HTERT RPE-1 (cell line): ENCODE results near the gene F5.

Source experiments
- in situ Hi-C: fragments of 300-500 bp; cut with MboI; formaldehyde crosslinking; loops from 4 replicates; pipeline ENCODE4 v1.14.3; 2020; ENCODE audit warnings: low sequenced_read_pairs

Gene F5

DNA sequence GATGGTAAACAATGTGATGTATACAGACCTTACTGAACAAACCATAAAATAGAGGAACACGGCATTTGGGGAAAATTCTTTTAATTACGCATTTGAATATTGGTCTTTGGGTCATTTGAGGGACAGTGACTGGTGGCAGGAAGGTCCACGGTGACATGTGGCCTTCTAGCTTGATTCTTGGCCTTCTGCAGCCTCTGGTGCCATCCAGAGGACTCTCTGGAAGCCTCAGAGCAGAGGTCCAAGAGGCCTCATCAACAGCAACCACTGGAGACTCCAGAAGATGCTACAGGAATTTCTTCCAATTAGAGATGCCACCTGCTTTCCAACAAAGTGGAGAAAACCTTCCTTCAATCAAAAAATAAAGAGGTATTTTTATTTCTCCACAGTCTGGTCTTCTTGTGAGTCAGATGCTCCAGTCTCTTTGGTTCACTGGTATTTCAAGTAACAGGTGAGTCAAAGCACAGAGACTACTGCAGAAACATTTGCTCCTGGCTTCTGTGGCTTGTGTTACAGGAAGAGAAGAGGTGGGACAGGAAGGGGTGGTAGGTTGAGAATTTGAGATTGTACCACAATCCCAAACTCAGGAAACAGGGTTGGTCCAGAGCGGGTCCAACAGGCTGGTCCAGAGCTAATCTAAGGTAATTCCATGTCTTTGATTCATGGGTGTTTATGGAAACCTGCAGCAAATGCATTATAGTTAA lies 2.7 kb upstream of the F5 start:
- in situ Hi-C loops, result no loop called here

DNA sequence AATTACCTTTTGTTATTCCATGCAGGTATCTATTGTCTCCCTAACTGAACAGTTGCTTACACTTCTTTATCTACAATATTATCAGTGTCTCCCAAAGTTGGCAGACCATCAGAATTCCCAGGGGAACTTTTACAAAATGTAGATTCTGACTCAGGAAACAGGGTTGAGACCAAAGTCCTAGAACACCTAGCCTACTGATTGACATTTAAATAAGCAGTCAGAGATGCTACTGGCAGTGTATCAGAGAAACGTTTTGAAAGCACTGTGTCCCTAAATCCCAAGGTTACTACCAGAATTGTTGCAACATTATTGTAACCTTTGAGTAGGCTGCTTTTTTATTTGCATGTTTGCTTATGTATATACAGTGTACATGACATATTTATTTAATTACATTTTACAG lies 1.8 kb upstream of the F5 start:
- in situ Hi-C loops, result no loop called here

DNA sequence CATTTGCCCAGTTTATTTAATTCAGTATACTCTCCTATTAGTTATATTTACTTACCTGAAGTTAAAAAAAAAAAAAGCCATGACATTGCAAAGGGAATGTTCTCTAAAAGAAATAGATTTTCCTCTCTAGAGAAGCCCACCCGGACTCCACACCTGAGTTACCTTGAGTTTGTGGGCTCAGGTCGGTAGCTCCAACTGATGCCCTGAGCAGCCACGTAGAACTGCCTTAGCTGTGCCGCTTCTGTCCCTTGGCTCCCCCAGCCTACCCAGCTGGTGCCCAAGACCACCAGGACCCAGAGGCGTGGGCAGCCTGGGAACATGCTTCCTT lies 250 bp downstream of the F5 start:
- in situ Hi-C loops, result no loop called here

DNA sequence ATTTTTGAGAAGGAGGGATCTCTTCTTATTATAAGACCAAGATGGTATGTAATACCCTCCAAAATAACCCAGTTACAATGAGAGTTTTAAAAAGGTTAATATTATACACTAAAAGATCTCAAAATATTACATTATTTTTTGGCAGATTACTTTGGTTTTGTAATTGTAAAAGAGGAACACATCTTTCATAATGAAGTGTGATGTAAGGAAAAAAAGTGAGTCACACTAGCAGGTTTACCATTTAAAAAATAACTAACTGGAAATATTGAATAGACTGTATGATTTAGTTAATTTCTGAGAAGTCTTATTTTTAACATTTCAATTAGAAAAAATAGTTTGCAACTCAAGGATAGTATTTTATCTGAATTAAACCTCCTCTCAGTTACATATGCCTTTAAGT lies 1.1 kb downstream of the F5 start:
- in situ Hi-C loops, result no loop called here

DNA sequence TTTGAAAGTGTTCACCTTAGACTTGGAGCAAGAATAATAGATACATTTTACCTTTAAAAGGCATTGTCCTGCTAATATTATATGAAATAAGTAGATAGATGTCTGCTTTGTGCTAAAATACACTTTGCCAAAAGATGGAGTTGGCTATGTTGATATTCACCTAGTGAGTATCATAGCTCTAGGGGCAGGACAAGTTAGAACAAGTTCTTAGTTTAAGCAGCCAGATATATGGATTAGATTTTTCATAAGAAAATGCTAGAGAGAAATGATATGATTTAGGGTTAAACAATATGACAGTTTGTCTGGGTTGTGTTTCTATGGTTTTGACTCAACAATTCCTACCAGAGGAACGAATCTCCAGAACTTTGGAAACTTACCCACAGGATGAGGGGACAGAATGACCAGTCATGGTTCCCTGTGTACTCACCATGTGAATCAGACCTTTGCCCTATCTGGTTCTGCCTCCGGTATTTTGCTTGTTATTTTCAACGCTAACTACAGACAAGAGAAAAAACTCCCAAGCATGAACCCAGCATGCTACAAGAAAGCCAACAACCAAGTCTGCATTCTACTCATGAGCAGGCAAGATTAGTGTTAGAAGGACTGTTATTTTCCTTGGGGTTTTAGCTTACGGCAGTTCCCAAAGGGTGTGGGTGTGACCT lies 1.7 kb downstream of the F5 start:
- in situ Hi-C loops, result no loop called here

DNA sequence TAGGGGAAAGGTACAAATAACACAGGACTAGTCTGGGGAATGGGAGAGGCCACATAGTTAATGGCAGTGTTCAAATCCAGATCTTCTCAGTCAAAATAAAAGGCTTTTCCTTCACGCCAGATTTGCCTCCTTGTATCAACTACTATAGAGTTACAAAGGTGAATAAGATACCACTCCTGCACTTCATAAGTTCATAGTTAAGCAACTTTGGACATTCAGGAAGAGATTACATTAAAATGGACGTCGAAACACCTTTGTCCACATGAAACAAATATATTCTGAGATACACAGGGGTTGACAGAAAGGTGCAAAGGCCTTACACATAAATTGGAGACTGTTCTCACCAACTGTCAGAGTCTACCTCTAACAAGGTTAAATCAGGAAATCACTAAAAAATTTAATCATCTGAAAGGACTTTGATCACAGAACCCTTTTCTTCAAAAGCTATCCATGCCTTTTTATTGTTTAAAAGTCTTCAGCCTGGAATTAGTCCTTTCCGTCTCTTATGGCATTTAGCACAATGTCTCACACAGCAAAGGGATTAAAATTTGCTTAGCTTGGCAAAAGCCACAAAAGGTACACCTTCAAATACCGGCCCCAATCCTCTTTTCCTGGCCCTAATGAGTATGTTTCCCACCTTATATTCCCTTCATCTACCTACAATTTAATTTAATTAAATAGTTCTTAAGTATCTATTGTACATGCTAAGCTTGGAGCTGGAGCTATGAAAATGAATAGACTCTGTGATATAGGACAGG lies 8.1 kb downstream of the F5 start:
- in situ Hi-C loops, result no loop called here

DNA sequence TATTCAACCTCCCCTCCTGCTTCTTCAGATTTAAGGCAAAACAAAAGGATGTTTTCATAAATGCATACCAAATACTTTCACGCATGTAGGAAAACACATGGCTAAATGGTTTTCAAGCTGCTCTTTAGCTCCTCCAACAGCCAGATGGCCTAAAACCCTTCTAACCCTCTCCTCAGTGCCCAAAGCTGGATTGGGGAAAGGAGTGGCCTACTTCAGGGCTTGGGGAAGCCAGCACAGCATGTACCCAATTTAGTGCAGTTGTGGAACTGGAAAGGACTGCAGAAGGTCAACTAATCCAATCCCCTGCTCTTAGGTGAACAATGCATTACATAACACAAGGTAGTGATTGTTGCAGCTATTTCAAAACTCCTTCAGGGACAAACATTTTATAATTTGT lies 9.3 kb downstream of the F5 start:
- in situ Hi-C loops, result no loop called here

DNA sequence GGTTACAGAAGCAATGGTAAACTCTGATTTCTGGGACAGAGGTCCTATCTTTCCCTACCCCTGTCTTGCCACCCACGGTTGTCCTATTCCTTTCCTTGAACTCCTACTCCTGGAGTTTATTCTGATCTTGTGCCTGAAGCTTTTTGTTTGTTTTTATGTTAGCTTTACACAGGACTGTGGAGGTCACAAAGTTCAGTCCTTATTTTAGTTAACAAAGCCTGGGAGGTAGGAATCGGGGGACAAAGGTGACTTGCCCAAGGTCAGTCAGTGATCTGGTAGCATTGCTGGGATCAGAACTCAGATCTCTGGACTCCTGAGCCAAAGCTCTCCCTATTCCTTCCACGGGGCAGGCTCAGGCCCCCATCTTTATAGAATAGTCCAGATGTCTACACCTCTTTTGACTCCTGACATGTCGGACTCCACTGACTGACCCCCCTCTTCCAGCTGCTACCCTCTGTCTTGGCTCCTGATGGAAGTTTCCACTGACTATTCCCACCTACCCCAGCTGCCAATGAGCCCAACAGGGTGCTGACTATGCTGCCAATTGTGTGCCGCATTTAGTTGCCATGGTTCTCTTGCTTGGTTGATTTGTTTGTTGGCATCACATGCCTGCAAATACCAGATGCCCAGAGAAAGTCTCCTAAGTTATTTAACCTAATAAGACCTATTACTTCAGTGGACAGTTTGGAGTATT lies 9.9 kb downstream of the F5 start:
- in situ Hi-C loops, result no loop called here

DNA sequence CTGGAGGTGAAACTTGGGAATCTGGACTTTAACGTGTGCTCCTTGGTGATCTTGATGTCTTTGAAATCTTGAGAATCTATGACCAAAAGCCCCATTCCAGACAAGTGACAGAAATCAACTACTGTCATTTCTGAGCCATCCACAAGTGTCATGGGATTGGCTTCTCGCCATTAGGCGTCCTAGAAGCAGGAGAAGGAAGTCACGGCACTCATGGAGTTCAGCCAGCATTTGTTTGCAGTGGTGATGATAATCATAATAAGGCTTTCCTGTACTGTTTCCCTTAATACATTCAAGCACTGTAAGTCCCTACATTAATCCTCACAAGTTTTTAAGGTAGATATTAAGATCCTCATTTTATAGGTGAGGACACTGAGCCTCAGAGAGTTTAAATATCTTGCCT lies 11.9 kb downstream of the F5 start:
- in situ Hi-C loops, result no loop called here

DNA sequence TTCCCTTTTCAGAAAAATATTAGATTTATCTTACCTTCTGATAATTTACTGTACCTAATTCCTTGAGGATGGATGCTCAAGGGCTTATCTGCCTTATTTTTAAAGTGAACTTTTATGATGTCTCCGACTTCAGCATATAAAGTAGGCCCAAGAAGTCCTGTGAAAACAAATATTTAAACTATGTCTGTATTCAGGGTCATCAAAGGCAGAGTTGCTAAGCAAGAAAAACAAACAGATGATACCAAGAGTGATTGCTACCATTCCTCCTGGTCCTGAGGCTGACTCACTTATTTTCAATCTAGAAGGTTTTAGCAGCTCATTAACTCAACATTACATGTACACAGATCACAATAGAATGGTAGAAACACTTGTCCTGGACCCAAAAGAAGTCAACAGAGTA lies 14.1 kb downstream of the F5 start:
- in situ Hi-C loops, result no loop called here

DNA sequence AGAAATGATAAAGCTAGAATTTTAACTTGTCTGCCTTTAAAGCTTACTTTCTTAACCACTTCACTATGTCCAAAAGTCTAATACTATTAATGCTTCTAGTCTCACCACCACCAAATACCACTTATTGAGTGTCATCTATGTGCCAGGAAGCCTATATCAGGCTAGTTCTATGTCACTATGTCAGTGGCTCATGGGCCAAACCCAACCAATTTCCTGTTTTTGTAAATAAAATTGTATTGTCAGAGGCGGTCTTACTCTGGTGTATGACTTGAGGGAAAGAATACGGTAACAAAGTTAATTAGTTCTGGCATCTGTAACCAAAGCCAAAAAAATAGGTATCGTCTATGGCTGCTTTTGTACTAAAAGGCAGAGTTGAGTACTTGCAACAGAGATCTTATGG lies 14.8 kb downstream of the F5 start:
- in situ Hi-C loops, result no loop called here

DNA sequence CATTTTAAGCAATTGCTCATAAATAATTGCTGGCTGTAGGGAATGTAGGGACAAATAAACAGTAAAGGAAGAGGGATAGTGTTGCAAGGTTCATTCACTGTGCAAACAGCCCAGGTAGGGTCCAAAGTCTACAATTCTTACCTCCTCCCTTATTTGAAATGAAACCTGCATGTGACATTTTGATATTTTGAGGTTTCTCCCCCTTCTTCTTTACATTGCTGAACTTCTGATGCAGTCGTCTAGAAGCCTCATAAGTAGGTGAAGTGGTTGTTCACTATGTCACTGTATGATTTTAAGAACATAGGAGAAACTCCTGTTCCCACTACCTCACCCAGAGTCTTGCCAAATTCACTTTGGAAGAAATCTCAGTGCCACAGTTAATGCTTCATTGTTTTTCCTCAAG lies 16.1 kb downstream of the F5 start:
- in situ Hi-C loops, result no loop called here

DNA sequence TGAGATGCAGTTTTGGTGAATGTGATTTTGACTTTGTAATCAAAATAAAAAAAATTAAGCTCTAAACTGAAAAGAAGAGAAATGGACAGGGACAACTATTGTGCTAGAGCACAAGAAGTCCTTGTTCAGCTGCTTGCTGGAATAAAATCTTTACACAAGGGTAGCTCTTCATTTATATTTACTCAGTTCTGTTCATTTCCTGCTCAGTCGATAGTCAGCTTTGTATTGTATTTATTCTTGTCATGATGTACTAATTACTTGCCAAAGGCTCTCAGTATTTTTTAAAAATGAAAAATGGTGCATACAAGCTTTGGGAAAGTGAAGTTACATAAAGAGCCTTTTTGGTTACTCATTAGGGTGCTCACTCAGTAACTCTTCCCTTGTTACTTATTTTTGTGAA lies 17.8 kb downstream of the F5 start:
- in situ Hi-C loops, result no loop called here

DNA sequence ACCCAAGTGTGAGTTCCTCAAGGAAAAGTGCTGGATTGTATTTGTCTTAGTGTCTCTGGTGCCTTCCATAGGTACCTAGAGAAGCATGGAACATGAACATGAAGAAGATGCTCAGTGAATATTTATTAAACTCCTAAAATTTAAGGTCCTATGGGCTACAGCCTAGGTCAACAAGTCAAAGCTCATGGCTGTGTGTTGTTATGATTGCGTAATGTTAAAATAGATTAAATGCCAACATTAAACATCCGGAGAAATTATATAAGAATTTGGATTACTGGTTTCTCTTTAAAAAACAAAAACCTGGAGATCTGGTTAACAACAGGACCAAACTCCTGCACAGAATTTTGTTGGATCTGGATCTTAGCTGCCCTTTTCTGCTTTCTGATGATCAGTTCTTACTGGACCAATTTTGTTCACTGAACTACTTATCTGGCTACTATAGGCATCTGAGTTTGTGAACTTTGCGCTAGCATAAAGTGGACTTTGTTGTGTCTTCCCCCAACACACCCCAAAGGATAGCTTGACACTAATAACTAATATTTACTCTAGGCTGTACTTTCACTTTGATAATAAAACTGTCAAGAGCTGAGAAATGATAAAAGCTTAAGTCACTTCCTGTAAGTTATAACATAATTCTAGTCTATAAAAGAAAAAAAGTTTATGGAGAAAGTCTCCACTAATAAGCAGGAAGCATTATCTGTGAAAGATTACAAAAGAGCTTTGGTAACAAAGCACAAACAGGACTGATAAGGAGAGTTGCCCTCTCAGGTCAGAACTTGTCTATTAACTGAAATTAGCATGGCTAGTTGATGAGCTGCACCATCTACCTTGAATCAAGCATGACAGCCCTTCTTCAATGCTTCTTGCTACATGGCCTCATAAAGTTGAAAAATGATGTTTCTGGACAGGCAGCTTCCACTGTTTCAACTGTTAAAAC lies 20.7 kb downstream of the F5 start:
- in situ Hi-C loops, result no loop called here

DNA sequence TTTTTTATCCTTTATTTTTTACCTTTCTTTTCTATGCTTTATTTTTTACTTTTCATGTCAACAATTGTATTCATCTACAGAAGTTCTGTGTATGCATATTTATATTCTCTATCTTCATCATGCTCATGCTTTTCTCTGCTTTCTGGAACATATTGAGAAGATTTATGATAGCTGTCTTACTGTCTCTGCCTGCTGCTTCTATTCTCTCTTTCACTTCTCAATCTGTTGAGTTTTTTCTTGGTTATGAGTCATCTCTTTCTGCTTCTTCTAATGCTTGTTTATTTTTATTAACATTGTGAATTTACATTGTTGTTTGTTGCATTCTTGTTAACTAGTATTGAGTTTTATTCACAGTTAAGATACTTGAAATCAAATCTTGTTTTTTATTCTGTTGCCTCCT lies 22.6 kb downstream of the F5 start:
- in situ Hi-C loops, result no loop called here

DNA sequence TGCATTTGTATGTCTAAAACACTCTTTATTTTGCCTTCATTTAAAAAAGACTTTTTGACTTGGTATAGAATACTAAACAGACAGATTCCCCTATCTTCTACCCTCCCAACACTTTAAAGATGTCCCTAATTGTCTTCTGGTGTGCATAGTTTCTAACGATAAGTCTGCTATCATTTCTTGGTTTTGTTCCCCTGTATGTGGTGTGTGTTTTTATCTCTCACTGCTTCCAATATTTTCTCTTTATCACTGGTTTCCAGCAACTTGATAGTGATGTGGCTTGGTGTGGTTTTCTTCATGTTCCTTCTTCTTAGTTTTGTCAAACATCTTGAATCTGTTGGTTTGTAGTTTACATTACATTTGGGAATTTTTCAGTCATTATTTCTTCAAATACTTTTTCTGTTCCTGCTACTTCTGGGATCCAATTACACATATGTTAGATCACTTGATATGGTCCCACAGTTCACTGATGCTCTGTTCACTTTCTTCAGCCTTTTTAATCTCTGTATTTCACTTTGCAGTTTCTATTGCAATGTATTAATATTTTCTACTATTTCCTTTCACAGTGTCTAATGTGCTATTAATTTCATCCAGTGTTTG lies 23.2 kb downstream of the F5 start:
- in situ Hi-C loops, result no loop called here

DNA sequence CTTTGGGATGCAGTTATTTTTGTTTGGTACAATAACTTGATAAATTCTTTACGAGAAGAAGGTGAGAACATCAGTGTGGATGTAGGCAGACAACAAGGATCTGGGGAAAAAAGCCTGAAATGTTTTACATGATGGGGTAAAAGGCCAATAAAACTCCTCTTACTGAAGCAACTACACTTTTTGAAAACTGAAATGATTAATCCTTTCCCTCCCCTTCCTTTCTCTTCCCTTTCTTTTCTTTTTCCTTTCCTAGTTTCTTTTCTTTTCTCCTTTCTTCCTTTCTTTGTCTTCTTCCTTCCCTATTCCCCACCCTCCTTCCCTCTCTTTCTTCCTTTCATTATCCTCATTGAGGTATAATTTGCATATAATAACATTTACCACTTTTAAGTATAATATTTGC lies 24.6 kb downstream of the F5 start:
- in situ Hi-C loops, result no loop called here

DNA sequence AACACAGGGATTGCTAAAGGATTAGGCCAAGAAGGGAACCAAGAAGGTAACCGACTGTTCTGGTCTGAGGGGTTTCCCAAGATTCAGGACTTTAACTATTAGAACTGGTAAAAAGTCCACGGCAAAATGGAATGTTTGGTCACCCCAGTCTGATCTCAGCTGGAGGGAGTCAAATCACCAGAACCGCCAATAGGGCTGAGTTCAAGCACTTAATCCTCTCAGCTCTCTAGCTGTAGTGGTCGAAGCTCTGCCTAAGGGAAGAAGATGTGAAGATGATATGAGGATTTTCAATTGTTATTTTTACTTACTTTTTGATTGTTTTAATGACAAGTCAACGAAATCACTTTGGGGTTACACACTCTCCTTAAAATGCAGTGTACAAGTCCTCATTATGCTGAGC lies 29.1 kb downstream of the F5 start:
- in situ Hi-C loops, result no loop called here

DNA sequence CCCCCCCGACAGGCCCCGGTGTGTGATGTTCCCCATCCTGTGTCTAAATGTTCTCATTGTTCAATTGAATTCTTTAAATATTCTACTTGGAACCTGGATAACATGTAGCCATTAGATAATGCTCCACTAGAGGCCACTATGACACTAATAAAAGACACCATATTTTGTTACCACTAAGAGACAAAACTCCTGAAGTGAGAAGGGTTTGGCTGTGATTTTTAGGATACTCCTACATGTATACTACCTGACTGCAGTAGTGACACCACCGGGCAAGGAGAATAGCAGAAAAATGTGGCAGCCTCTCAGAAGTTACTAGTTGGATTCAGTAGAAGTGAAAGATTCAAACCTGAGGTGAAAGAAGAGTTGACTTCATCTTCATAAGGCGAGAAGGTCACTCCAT lies 36.0 kb downstream of the F5 start:
- in situ Hi-C loops, result no loop called here

DNA sequence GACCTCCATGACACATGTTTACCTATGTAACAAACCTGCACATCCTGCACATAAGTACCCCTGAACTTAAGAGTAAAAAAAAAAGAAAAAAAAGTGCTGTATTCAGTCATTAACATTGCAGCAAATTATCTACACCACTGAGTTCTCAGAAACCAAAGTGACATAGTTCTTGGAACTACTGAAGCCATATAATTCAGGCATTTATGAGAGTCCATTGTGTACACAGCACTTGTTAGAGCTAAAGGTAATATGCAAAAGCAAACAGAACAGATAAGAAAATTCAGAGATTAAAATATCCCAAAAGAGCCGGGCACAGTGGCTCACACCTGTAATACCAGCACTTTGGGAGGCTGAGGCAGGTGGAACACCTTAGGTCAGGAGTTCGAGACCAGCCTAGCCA lies 38.0 kb downstream of the F5 start:
- in situ Hi-C loops, result no loop called here
